ENCODE measurements around the gene KCNJ4. TPM values are rescaled to one million over a fixed set of nuclear protein-coding genes. Genes with fewer than 3 reads are reported as not detected.
A peak's percentile ranks its signal among the peaks of the same experiment; 100 is the strongest.

Gene KCNJ4
- total RNA-seq, 1 experiment from 2014 or later, result 0.92 TPM

- H3K9ac ChIP-seq (ENCODE audit: extremely low read depth, insufficient read length, low read length), result no peak within 1 kb of the TSS
- no peak for DNase-seq
- H2AFZ ChIP-seq (ENCODE audit: low read length), result no peak within 1 kb of the TSS
- no peak within 1 kb of the TSS for H2BK120ac ChIP-seq (ENCODE audit: low read depth, low read length, poor library complexity, severe bottlenecking)
- no peak within 1 kb of the TSS for H3K27ac ChIP-seq (ENCODE audit: insufficient read length, low read depth, low read length)
- TF ChIP-seq, protein P1, sequence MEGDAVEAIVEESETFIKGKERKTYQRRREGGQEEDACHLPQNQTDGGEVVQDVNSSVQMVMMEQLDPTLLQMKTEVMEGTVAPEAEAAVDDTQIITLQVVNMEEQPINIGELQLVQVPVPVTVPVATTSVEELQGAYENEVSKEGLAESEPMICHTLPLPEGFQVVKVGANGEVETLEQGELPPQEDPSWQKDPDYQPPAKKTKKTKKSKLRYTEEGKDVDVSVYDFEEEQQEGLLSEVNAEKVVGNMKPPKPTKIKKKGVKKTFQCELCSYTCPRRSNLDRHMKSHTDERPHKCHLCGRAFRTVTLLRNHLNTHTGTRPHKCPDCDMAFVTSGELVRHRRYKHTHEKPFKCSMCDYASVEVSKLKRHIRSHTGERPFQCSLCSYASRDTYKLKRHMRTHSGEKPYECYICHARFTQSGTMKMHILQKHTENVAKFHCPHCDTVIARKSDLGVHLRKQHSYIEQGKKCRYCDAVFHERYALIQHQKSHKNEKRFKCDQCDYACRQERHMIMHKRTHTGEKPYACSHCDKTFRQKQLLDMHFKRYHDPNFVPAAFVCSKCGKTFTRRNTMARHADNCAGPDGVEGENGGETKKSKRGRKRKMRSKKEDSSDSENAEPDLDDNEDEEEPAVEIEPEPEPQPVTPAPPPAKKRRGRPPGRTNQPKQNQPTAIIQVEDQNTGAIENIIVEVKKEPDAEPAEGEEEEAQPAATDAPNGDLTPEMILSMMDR (conservative IDR thresholded peaks at IDR 0.05), result no peak
- no peak within 1 kb of the TSS for H2BK12ac ChIP-seq (ENCODE audit: insufficient read length, low read depth, low read length)
- H3K79me2 ChIP-seq (ENCODE audit: insufficient read depth, low read length), result no peaks in the 10 kb centered on the region
- H3K79me1 ChIP-seq (ENCODE audit: insufficient read depth, low read depth, low read length, poor library complexity, severe bottlenecking), result no peaks in the 10 kb centered on the region
- H4K5ac ChIP-seq (ENCODE audit: insufficient read length, low read depth, low read length), result no peak within 1 kb of the TSS
- H3K23me2 ChIP-seq (ENCODE audit: insufficient read length, low read depth, low read length, poor library complexity, severe bottlenecking), result peaks cover 9% of the 10 kb centered on the region
- H4K20me1 ChIP-seq (ENCODE audit: control insufficient read depth, insufficient read depth, insufficient read length), result peaks cover 3% of the 10 kb centered on the region
- Mint-ChIP-seq H3K9me3 (no peaks in the 10 kb centered on the region), H3K4me3 (peak within 1 kb of the TSS; percentile 69 to 83), H3K27me3 (ENCODE audit: low read depth) (peaks cover 57% of the 10 kb centered on the region), H3K36me3 (ENCODE audit: insufficient read depth in 1 of 3, low read depth in 3 of 3) (no peaks in the 10 kb centered on the region), H3K27ac (no peak within 1 kb of the TSS), H3K4me1 (peaks cover 21 to 36% of the 10 kb centered on the region in 2 experiments)
- no peak within 1 kb of the TSS for H3K56ac ChIP-seq (ENCODE audit: insufficient read length, low read depth, low read length)
- H3K14ac ChIP-seq (ENCODE audit: insufficient read depth, low read length), result peak within 1 kb of the TSS; percentile 43; the same call in 1 of the 2 replicates
- H3K4me1 ChIP-seq (ENCODE audit: insufficient read depth, low read length), result no peaks in the 10 kb centered on the region
- H4K8ac ChIP-seq (replicated peaks; ENCODE audit: insufficient read length, low read depth, low read length), result no peak within 1 kb of the TSS
- H3T11ph ChIP-seq (ENCODE audit: low read length), result no peak within 1 kb of the TSS
- no peak within 1 kb of the TSS for H3K4ac ChIP-seq (ENCODE audit: low read depth, low read length)
- H2BK15ac ChIP-seq (ENCODE audit: low read depth, low read length), result no peak within 1 kb of the TSS
- no peaks in the 10 kb centered on the region; the same call in 1 of the 2 replicates for H3K27me3 ChIP-seq (ENCODE audit: insufficient read depth, low read length)
- H3K9me3 ChIP-seq (ENCODE audit: control insufficient read depth, low read depth, low read length), result no peaks in the 10 kb centered on the region
- H3K4me2 ChIP-seq (ENCODE audit: insufficient read depth, insufficient read length, low read length), result peak within 1 kb of the TSS; percentile 15
- no CpG with 5 or more reads among the region's 53 CpGs for WGBS (ENCODE audit: extremely low coverage, insufficient read length, low lambda C conversion rate)
- H3K18ac ChIP-seq (ENCODE audit: insufficient read length, low read depth, low read length), result no peak within 1 kb of the TSS
- no peak within 1 kb of the TSS for H4K91ac ChIP-seq (ENCODE audit: insufficient read length, low read depth, low read length)
- no peak within 1 kb of the TSS for H2BK20ac ChIP-seq (ENCODE audit: low read depth, low read length, poor library complexity, severe bottlenecking)
- H3K23ac ChIP-seq (ENCODE audit: insufficient read length, low read depth, low read length), result no peak within 1 kb of the TSS
- no peak within 1 kb of the TSS for H2AK5ac ChIP-seq (ENCODE audit: insufficient read length, low read length)
- no peak within 1 kb of the TSS for H2BK5ac ChIP-seq (ENCODE audit: insufficient read length, low read length)
These were observed 13.0 kb upstream of the KCNJ4 start, which contains the start of gene KDELR3 for GRCh38 chr22:38467904-38468442. Gene KDELR3 (plus strand): TSS chr22:38468096. CDS start chr22:38468234, 138 bp downstream.

All from H9 (cell line).